HUES6 (cell line): ENCODE data around the gene SF3B6.
A peak's percentile ranks its signal among the peaks of the same experiment; 100 is the strongest.
"Not testable (repeated sequence)": the region's sequence is repeated elsewhere in the genome, so short reads cannot be mapped to it uniquely, and the experiment has no call there.

Source experiments
- H3K27ac ChIP-seq: 2 replicates; pipeline ENCODE4 v1.7.0; 2013; ENCODE audit warnings: low read depth, mild to moderate bottlenecking, low read length, inconsistent platforms
- H3K27me3 ChIP-seq: 2 replicates; pipeline ENCODE4 v1.6.1; 2013; ENCODE audit warnings: low read length; ENCODE audit not compliant: control insufficient read depth, insufficient read depth
- H3K36me3 ChIP-seq: 2 replicates; pipeline ENCODE4 v1.6.1; 2013; ENCODE audit warnings: low read length; ENCODE audit not compliant: control insufficient read depth, insufficient read depth
- H3K4me1 ChIP-seq: 2 replicates; pipeline ENCODE4 v1.6.1; 2013; ENCODE audit warnings: low read length; ENCODE audit not compliant: control insufficient read depth, insufficient read depth
- H3K4me3 ChIP-seq: 2 replicates; pipeline ENCODE4 v1.5.1; 2013; ENCODE audit warnings: low read depth, low read length
- H3K9ac ChIP-seq: one replicate; pipeline ENCODE4 v1.6.1; 2013; ENCODE audit warnings: mild to moderate bottlenecking, low read length
- H3K9me3 ChIP-seq: 2 replicates; pipeline ENCODE4 v1.6.1; 2013; ENCODE audit warnings: low read depth, low read length; ENCODE audit not compliant: control insufficient read depth, insufficient read depth

Gene SF3B6

GRCh38 chr2:24093270-24093669 is 17.1 kb upstream of the SF3B6 start:
- peaks cover 11% of the 10 kb centered on the region; the same call in 1 of the 2 replicates for H3K4me1 ChIP-seq
- not testable (repeated sequence) for H3K4me3 ChIP-seq, H3K27me3 ChIP-seq, H3K36me3 ChIP-seq, H3K9ac ChIP-seq, H3K9me3 ChIP-seq, H3K27ac ChIP-seq

- Histone ChIP-seq H3K4me1 (no peaks in the 10 kb centered on the region), H3K36me3 (no peaks in the 10 kb centered on the region), H3K9me3 (no peaks in the 10 kb centered on the region), H3K27ac (no peak overlapping the region), H3K9ac (no peak overlapping the region), H3K4me3 (no peak overlapping the region), H3K27me3 (no peaks in the 10 kb centered on the region)
Measured at GRCh38 chr2:24088821-24089359, 12.8 kb upstream of the SF3B6 start.

- Histone ChIP-seq H3K27me3 (no peaks in the 10 kb centered on the region), H3K9ac (no peak overlapping the region), H3K9me3 (no peaks in the 10 kb centered on the region), H3K4me3 (no peak overlapping the region), H3K36me3 (peaks cover 10% of the 10 kb centered on the region), H3K27ac (no peak overlapping the region), H3K4me1 (peaks cover 7% of the 10 kb centered on the region)
Measured at GRCh38 chr2:24087032-24087431, 10.9 kb upstream of the SF3B6 start.

- Histone ChIP-seq H3K27me3 (no peaks in the 10 kb centered on the region), H3K27ac (no peak overlapping the region), H3K36me3 (peaks cover 15% of the 10 kb centered on the region), H3K9me3 (no peaks in the 10 kb centered on the region), H3K4me3 (no peak overlapping the region), H3K4me1 (peaks cover 7% of the 10 kb centered on the region), H3K9ac (no peak overlapping the region)
Measured at GRCh38 chr2:24086241-24086640, 10.1 kb upstream of the SF3B6 start.

- Histone ChIP-seq H3K9ac (peak overlapping the region; percentile 89), H3K36me3 (peaks cover 16% of the 10 kb centered on the region), H3K27me3 (no peaks in the 10 kb centered on the region), H3K4me1 (peaks cover 7% of the 10 kb centered on the region), H3K27ac (no peak overlapping the region), H3K4me3 (peak overlapping the region; percentile 80), H3K9me3 (no peaks in the 10 kb centered on the region)
Measured at GRCh38 chr2:24085200-24085489, 9.0 kb upstream of the SF3B6 start.

- peaks cover 18% of the 10 kb centered on the region for H3K36me3 ChIP-seq
- peak within 1 kb of the TSS; percentile 80 for H3K4me3 ChIP-seq
- H3K9ac ChIP-seq: peak within 1 kb of the TSS; percentile 89
Measured at GRCh38 chr2:24084386-24085199, 8.5 kb upstream of the SF3B6 start, which contains the start of gene TP53I3. TSS of gene TP53I3 (minus strand) at chr2:24084834. CDS start at chr2:24084326, 508 bp downstream.

GRCh38 chr2:24083567-24084385 is 7.7 kb upstream of the SF3B6 start:
- Histone ChIP-seq H3K4me1 (peaks cover 7% of the 10 kb centered on the region), H3K27ac (peak overlapping the region; percentile 79), H3K4me3 (peak overlapping the region; percentile 80)

More at GRCh38 chr2:24084386-24085199, 8.5 kb upstream of the SF3B6 start, which contains the start of gene TP53I3:
- no peaks in the 10 kb centered on the region for H3K27me3 ChIP-seq
- H3K4me1 ChIP-seq: peaks cover 7% of the 10 kb centered on the region
- H3K9me3 ChIP-seq: no peaks in the 10 kb centered on the region
- H3K27ac ChIP-seq: peak within 1 kb of the TSS; percentile 79

GRCh38 chr2:24082787-24083566 is 6.9 kb upstream of the SF3B6 start:
- H3K27ac ChIP-seq: peak overlapping the region; percentile 79
- peaks cover 7% of the 10 kb centered on the region for H3K4me1 ChIP-seq
- peaks cover 22% of the 10 kb centered on the region for H3K36me3 ChIP-seq
- peak overlapping the region; percentile 89 for H3K9ac ChIP-seq
- H3K27me3 ChIP-seq: no peaks in the 10 kb centered on the region
- H3K4me3 ChIP-seq: peak overlapping the region; percentile 80
- H3K9me3 ChIP-seq: no peaks in the 10 kb centered on the region

More at GRCh38 chr2:24083567-24084385, 7.7 kb upstream of the SF3B6 start:
- Histone ChIP-seq H3K27me3 (no peaks in the 10 kb centered on the region), H3K9me3 (no peaks in the 10 kb centered on the region), H3K9ac (peak overlapping the region; percentile 89), H3K36me3 (peaks cover 22% of the 10 kb centered on the region)

GRCh38 chr2:24080701-24081100 is 4.6 kb upstream of the SF3B6 start:
- no peaks in the 10 kb centered on the region for H3K9me3 ChIP-seq
- no peak overlapping the region for H3K27ac ChIP-seq
- no peaks in the 10 kb centered on the region for H3K27me3 ChIP-seq
- H3K36me3 ChIP-seq: peaks cover 22% of the 10 kb centered on the region
- H3K4me1 ChIP-seq: peaks cover 12% of the 10 kb centered on the region
- H3K4me3 ChIP-seq: no peak overlapping the region
- no peak overlapping the region for H3K9ac ChIP-seq

- H3K9me3 ChIP-seq: no peaks in the 10 kb centered on the region
- no peak overlapping the region for H3K27ac ChIP-seq
- peak overlapping the region; percentile 83 for H3K4me3 ChIP-seq
- no peaks in the 10 kb centered on the region for H3K27me3 ChIP-seq
- peaks cover 30% of the 10 kb centered on the region for H3K36me3 ChIP-seq
- peak overlapping the region; percentile 62 for H3K9ac ChIP-seq
- H3K4me1 ChIP-seq: peaks cover 6% of the 10 kb centered on the region
Measured at GRCh38 chr2:24077879-24078278, 1.8 kb upstream of the SF3B6 start.
